HG03354 (cell line): Measurements from ENCODE around the gene ANO8.
"Not testable (repeated sequence)": the region's sequence is repeated elsewhere in the genome, so short reads cannot be mapped to it uniquely, and the experiment has no call there.

Experiments used
- ATAC-seq: cut with Tn5 transposase; IDR thresholded peaks from one replicate; pipeline ENCODE4 v1.9.1; 2021; ENCODE audit warnings: mild to moderate bottlenecking; ENCODE audit not compliant: unreplicated experiment, poor library complexity, severe bottlenecking

ANO8 gene

GRCh38 chr19:17300992-17301619 is 33.5 kb downstream of the ANO8 start:
- no peak for ATAC-seq

- ATAC-seq: no peak
Measured at GRCh38 chr19:17296976-17297375, 37.7 kb downstream of the ANO8 start.

- ATAC-seq: no peak
Measured at GRCh38 chr19:17296273-17296672, 38.4 kb downstream of the ANO8 start.

GRCh38 chr19:17295551-17295950 is 39.1 kb downstream of the ANO8 start:
- ATAC-seq: not testable (repeated sequence)

- no peak for ATAC-seq
Measured at GRCh38 chr19:17294051-17294891, 40.4 kb downstream of the ANO8 start.

GRCh38 chr19:17293605-17294004 is 41.0 kb downstream of the ANO8 start:
- ATAC-seq: no peak

GRCh38 chr19:17292301-17293074 is 42.2 kb downstream of the ANO8 start:
- peak; percentile 85 for ATAC-seq

GRCh38 chr19:17289489-17289888 is 45.2 kb downstream of the ANO8 start:
- no peak for ATAC-seq

GRCh38 chr19:17286752-17287151 is 47.9 kb downstream of the ANO8 start:
- no peak for ATAC-seq

- ATAC-seq: no peak
Measured at GRCh38 chr19:17286263-17286662, 48.4 kb downstream of the ANO8 start.

GRCh38 chr19:17285415-17286135 is 49.1 kb downstream of the ANO8 start:
- ATAC-seq: no peak

- ATAC-seq: no peak
Measured at GRCh38 chr19:17283504-17283996, 51.1 kb downstream of the ANO8 start.

- ATAC-seq: peak; percentile 73
Measured at GRCh38 chr19:17282488-17283125, 52.0 kb downstream of the ANO8 start.

- ATAC-seq: peak; percentile 44
Measured at GRCh38 chr19:17281391-17282304, 53.0 kb downstream of the ANO8 start, which contains the start of gene ANKLE1. ANKLE1 (plus strand) TSS chr19:17281901; CDS start chr19:17281921, 20 bp downstream.

- ATAC-seq: no peak
Measured at GRCh38 chr19:17279436-17279835, 55.2 kb downstream of the ANO8 start.

GRCh38 chr19:17275441-17276175 is 59.0 kb downstream of the ANO8 start:
- no peak for ATAC-seq

- not testable (repeated sequence) for ATAC-seq
Measured at GRCh38 chr19:17274892-17275291, 59.8 kb downstream of the ANO8 start.
